Stimulated activated CD4-positive, alpha-beta T cell treated with anti-CD3 and anti-CD28 coated beads, TNF-alpha, amount 100 ng/mL, for 1 hour (primary cell): ENCODE measurements around the gene NOX3.

Experiments used
- DNase-seq, 3 donors: peaks; one replicate each; pipeline ENCODE4 v3.0.0-alpha.2; 2020; ENCODE audit warnings: low read depth in 3 of 3, low spot score in 1 of 3

The NOX3 gene

DNA sequence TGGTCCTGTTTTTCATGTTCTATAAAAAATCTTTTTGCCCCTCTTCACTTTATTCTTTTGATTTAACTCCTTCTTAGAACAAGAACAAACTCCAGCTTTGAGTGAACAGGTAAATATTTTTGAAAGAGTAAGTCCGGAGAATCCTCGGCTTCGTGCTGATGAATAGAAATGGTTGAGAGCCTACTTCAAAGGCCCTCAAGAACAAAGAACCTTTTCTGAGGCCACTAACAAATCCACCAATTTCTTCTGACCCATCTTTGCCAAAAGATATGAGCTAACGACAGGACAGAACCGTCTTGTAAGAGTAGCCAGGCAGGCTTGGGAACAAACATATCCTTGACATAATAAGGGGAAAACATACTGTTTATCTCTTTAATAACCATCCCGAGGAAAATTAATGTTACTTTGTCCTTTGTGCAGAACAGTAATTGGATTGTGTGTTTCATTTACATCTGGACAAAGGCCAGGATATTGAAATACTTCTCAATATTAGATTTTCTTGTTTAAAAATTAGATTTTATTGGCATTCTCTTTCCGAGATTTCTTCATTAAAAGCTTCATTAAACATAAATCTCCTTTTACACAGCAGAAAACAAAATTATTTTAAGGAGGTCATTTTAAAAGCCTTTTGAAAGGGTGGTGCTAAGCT, 52.9 kb downstream of the NOX3 start:
- no peak for DNase-seq

DNA sequence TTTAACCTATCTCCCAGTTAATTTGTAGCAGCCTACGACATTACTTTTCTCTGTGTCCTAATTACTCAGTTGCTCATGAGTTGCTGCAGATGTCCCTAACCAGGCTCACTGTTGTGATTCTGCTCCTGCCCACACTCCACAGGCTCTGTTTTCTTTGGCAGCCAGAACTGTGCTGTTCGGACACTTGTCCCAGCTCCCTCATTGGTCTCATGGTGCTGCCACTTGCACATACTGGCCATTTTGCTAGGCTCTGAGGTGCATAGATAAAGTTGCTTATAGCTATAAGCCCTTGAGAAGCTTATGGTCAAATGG, 55.0 kb downstream of the NOX3 start:
- DNase-seq = no peak

DNA sequence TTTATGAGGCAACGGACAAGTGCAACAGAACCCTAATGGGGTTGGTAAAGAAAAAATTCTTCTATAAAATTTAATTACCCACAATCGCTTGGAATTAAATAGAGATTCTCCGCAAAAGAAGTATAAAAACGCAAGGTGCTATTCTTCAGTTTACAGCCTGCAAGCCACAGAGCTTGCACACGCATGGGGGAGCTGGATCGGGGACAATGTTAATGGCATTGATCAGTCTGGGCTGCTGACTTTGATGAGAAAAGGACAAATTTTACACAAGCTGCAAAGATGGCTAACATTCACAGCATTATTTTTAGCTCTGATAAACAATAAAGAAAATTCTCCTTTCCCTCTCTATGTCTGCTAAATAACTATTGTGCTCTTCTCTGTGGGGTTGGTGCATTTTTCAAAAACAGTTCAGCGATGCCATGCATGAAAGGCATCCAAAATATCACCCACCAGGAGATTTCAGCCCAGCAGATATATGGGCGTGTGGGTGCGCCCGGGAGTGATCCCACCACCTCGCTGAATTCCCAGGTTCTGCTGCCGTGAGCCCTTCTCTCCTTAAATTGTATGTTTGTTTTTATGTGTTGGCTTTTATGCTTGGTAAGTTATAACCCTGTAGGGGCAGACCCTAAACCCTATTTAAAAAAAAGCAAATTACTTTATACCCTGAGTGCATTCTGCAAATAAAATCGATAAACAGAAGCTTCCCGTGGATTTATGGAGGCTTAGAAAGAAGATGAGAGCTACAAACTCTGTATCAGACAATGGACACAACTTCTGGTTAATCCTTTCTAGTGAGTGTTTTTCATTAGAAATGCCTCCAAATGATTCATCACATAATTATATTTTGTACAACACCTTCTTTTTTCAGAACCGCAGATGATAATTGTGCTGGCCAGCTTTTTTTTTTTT, 55.6 kb downstream of the NOX3 start:
- no peak for DNase-seq

DNA sequence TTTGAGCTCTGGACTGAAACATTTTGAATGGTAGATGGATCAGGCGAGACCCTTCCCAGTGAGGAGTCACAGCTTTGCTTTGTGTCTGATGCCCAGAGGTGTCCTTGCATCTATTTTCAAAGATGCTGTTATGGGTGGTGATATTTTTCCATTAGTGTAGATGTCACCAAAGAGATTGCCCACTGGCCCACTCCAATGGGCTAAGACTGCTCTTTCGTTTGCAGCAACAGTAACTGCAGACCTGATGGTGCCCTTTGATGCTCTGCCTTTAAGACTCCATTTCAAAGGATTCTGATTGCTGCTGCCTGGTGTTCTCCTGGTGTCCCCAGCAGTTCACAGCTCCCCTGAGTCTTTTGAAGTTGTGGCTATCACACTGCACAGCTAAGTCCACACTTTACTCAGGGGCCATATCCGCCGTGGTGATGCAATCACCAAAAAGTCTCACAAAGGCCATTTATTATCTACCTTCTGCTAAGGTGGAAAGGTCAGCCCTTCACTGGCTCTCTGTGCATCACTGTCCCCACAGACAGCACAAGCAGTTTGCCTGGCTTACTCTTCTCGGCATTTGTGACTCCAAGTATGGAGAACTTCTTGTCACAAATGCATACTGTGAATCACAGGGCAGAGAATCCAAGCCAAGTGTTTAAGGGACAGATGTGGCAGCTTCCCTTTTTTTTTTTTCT, 56.4 kb downstream of the NOX3 start:
- DNase-seq = no peak

DNA sequence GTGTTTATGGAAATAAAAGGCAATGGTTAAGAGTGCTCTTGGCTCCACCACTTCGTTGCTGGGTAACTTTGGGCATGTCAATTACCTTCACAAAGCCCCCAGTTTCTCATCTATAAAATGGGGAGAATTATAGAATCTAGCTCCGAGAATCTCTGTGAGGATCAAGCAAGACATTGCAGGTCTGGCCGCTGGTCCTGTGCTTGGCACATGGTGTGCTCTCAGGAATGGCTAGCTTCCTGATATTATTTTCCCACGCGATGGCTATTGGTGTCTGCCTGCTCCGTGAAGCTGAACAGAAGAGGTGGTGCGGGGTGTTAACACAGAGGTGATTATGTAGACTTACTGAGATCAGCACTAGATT, 57.0 kb downstream of the NOX3 start:
- DNase-seq = no peak

DNA sequence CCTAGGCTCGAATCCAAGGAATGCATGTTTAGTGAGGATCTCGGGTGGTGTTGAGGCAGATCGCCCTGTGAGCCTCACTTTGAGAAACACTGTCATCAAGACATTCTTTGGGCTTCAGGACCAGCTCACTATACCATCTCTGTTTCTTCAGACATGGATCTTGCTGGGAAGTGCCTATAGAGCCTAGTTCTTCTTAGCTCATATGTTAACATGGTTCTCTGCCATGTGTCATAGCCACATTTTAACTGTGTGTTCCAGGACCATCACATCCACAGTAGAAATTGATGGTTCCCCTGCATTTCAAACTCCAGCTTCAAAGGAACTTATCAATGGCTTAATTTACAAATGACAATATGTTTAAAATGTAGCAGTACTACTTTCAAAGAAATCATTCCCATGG, 57.4 kb downstream of the NOX3 start:
- no peak for DNase-seq

DNA sequence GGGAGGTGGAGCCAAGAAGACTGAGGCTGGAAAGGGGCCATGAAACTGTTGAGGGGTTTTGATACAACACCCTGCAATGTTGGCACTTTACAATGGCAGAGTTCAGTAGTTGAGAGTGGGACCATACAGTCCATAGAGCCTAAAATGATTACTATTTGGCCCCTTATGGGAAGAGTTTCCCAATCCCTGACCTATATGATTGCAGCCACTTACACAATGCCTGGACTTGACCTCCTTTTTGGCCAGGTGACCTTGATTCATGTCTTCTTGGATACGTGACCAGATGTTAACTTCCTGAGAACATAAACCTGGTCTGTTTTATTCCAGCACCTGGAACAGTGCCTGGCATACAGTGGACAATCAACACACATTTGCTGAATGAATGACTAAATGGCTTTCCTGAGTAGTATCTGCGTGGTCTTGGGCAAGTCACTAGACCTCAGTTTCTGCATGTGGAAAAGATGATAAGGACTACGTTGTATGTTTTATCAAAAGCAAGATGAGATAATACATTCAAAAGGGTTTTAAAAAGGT, 58.4 kb downstream of the NOX3 start:
- DNase-seq = no peak

DNA sequence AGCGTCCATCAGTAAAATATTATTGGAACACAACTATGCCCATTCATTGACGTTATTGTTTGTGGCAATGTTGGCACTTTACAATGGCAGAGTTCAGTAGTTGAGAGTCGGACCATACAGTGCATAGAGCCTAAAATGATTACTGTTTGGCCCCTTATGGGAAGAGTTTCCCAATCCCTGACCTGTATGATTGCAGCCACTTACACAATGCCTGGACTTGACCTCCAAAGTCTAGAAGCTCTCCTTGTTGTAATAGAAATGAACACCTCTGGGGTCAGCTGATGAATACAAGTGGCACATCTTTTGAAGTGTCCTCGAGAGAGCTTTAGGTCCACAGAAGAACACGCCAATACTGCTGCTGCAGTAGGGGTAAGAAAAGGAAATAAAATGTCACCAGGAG, 59.0 kb downstream of the NOX3 start:
- no peak for DNase-seq

DNA sequence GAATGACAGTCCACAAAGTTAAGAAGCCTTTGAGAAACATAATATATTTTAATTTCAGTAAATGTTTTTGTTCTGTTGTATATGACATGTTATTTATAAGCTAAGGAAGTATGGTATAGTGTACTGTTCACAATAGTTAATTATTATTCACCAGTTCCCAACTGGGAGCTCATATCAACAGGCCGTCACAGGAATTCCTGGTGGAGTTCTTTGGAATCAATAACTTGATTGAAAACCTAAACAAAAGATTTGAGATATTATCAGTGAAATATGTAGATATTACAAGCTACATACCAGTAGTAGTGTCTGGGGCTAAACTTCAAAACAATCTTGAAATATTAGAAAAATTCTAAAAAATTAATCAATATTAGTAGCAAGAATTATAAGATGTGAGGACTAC, 60.3 kb downstream of the NOX3 start:
- DNase-seq = no peak

DNA sequence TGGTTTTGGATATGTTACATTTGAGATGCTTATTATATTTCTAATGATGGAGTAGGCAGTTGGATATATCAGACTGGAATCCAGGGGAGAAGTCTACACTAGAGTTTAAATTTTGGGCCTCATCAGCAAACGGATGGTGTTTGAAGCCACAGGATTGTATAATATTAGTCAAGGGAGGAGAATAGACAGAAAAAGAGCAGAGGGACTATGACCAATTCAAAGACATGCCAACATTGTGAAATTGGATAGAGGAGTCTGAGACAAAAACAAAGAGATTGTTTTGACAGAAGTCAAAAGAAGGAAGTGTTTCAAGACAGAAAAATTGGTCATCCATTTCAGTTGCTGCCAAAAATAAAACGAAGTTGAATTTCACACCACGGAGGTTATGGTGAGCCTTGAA, 66.5 kb downstream of the NOX3 start:
- no peak for DNase-seq

DNA sequence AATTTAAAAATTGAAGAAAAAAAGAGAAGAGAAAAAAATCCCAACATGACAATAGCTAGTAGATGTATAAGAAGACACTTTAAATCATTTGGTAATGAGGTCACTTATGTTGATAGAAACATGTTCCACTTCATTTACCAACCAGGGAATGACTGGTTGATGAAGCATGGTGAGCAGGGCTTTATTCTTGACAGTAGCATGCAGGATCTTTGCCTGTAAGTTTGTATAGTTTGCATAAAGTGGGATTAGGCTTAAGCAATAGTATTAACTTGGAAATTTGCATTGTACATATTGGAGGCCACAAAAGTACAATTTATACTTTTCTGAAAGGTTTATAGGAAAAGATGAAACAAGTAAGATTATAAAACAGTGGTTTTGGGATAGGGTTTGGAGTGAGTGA, 67.0 kb downstream of the NOX3 start:
- DNase-seq = no peak

DNA sequence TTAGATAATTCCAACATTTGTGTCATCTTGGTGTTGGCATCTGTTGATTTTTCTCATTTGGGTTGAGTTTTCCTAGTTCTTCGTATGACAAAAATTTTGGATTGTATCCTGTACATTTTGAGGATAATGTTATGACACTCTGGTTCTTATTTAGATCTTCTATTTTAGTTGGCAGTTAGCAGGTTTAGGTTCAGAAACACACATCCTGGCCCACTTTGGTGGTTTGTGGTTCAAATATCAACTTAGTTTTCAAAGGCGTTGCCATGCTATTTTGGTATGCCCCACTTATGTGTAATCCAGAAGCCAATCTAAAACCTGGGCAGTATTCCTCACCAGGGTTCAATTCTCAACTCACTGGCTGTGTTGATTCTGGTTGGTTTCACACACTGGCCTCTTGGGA, 68.2 kb downstream of the NOX3 start:
- DNase-seq = no peak

DNA sequence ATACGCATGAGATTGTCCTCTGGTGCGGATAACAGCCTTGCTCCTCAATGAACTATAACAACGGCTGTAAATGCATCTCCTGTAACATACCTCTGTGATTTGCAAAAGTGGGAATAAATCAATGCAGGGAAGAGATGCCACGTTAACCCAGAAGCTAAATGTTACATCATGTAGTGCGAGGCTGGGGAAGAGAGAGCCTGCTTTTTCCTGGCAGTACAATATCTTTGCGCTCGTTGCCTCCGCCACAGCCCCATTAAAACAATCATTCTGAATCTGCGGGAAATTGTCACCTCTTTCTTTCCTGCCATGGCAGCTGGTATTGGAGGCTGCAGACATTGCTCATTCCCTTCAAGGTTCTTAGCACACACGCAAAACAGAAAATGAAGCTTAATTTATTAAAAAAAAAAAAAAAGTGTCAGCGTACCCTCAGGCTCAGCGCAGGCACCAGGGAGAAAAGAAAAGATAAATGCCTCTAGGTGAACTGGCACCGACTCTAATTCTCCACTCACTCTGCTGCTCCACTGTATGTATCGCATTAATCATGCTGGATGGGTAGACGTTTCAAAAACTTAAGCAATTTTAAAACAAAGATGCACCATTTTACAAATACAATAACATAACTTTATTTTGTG, 71.2 kb downstream of the NOX3 start:
- no peak for DNase-seq

DNA sequence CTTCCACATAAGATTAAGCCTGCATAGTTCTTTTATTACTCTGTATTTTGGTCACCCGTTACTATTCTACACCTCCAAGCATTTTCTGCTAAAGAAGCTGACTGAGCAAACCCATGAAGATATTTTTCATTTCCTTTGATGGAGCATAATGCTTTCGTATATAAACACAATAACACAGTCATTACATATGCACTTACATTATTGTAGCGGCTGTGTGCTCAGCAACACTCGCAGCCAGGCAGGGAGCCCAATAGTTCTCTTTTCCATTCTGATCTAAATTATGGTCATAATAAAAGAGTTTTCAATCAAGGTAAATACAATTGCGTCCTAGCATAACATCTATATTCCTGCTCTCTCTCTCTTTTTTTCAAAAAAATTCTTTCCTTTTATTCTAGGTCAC, 71.7 kb downstream of the NOX3 start:
- DNase-seq = no peak

DNA sequence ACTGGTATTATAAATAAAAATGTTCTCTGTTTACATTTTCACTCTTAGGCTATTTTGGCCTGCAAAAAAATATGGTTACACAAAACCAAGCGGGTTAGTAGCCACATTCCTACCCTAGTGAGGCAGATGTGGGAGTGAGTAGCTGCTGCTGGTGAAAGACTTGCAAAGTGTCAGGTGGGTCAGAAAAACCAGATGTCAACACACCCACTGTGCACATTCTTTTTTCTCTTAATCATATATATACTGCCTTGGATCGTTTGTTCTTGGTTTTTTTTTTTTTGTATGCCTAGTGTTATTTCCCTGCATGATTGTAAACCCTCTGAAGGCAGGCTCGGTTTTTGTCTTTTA, 73.3 kb downstream of the NOX3 start:
- DNase-seq = no peak

DNA sequence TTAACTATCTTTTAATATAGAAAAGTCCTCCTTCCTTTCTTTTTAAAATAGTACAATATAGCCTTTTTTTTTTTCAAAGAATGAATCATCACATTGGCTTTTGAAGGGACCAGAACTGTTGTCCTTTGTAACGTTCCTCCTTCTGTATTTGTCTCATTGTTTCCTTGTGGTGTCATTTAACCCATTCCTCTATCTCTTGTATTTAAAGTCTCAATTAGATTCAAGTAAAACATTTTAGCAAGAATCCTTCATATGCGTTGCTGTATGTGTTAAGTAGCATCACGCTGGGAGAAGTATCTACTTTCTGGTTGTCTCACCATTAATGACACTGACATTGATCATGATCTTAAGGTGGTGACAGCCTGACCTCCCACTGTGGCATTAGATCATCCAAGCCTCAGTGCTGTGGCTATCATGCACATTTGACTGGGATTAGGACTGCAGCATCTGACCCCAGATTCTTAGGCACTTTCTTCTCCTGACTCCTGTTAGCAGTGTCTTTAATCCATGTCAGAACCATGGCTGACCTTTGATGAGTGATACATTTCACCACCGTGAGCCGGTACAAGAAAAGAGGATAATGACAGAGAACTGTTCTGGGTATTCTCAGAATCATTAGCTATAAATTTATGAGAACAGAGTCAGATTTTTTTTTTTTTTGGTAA, 73.8 kb downstream of the NOX3 start:
- no peak for DNase-seq

DNA sequence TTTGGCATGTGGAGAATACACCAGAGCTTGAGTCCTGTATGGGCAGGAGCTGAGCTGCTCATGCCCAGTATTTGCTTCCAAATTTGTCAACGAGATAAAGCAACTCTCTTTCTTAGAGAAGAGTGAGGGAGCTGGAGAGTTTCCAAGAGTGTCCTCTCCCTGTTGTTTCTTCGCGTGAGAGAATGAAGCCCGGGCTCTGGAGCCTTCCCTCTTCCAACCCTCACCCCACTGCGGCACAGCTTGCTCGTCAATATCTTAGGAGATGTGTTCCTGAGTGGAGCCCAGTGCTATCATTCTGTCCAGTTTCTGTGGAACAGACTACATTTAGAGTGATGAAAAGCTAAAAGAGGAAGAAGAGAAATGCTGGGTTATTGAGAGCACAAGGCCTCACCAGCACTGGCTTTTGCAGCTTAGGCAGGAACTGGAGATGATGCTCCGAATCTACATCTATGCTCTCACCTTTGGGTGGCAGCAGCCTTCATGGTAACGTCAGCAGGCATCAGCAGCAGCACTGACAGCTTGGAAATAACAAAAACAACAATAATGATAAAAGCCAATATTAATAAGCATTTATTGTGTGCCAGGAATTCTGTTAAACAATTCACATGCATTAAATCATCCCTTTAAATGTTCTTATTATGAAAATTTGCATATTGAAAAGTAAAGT, 74.8 kb downstream of the NOX3 start:
- no peak for DNase-seq

DNA sequence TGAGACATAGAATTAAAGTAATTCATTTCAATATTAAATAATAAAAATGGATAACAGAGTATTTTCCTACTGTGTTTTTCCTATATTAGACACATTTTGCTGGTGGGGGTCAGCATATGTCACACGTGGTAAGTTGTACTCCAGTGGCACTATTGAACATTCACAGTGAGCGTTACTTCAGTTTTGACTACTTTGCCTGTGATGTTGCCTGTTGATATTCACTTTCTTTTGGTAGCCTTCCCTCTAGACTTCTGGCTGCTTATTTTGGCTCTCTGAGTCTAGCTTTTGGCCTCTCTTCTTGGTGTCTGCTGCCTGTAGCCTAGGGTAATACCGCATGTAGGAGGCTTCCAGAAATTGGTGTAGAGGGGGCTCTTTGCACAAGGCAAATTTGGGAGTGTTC, 76.9 kb downstream of the NOX3 start:
- no peak for DNase-seq

DNA sequence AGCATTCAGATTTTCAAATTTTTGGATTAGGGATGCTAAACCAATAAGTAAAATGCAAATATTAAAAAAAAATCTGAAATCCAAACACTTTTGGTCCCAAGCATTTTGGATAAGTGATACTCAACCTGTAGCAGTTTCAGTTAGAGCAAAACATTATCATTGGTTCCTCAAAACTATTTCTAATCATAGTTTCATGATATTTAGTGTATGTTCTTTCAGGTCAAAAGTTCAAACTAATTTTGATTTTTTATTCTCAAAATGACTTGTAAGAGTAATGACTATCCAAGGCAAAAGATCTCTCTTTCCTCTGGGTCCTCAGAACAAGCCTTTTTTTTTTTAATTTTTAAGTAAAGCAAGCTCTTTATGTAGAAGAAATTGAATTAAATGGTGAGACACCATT, 77.4 kb downstream of the NOX3 start:
- no peak for DNase-seq

DNA sequence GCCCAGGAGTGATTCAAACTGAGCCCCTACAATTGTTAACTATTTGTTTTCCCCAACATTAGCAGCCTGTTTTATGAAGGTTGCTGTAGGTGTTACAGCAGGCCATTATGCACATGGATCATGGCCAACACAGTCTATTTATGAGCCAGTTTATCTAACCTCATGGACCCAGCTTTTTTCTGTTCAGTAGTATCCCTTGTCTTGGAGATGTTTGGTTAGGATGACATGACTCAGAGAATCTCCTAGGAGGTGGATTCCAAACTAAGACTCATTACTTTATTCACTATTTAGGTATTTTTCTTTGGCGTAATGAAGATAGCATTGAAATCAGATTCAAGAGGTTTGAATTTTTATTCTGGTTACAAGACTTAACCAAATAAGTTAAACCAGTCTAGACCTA, 78.6 kb downstream of the NOX3 start:
- DNase-seq = no peak

DNA sequence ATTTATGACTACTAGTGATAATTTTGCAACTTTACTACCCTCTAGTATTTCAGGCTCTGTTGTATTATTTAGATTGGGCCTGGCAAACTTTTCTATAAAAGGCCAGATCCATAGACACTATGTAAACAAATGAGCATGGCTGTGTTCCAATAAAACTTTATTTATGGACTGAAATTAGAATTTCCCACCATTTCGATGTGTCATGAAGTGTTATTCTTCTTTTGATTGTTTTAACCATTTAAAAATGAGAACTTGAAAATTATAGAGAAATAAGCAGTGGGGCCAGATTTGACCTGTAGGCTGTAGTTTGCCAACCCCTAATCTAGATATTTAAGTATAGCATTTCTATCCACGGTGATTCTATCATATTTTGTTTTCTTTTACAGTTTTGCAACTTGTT, 79.8 kb downstream of the NOX3 start:
- DNase-seq = no peak
